Measurements from ENCODE around the gene MCTP1.

The MCTP1 gene

GRCh38 chr5:94791829-94792228, 493.1 kb downstream of the MCTP1 start:
- Mint-ChIP-seq H3K27ac (no peak overlapping the region), H3K36me3 (ENCODE audit: low read depth) (no peaks in the 10 kb centered on the region), H3K4me3 (no peak overlapping the region), H3K27me3 (ENCODE audit: low read depth) (no peaks in the 10 kb centered on the region), H3K9me3 (no peaks in the 10 kb centered on the region), H3K4me1 (no peaks in the 10 kb centered on the region)
- no peak for TF ChIP-seq CTCF (IDR thresholded peaks at IDR 0.05; ENCODE audit: unreplicated experiment in 3 of 3)

- Mint-ChIP-seq H3K4me1 (no peaks in the 10 kb centered on the region), H3K27ac (no peak overlapping the region), H3K9me3 (no peaks in the 10 kb centered on the region), H3K4me3 (no peak overlapping the region), H3K27me3 (ENCODE audit: low read depth) (no peaks in the 10 kb centered on the region), H3K36me3 (ENCODE audit: low read depth) (no peaks in the 10 kb centered on the region)
- no peak for TF ChIP-seq CTCF (IDR thresholded peaks at IDR 0.05; ENCODE audit: unreplicated experiment in 3 of 3)
Observed at GRCh38 chr5:94788527-94788926, 496.4 kb downstream of the MCTP1 start.

GRCh38 chr5:94784536-94785505, 500.1 kb downstream of the MCTP1 start:
- TF ChIP-seq CTCF (IDR thresholded peaks at IDR 0.05; ENCODE audit: unreplicated experiment in 3 of 3), result peak; percentile 39 to 59 (median 45)
- H3K36me3 Mint-ChIP-seq (ENCODE audit: low read depth), result no peaks in the 10 kb centered on the region
- H3K27me3 Mint-ChIP-seq (ENCODE audit: low read depth), result no peaks in the 10 kb centered on the region

GRCh38 chr5:94782383-94782782, 502.5 kb downstream of the MCTP1 start:
- no peak overlapping the region for H3K4me3 Mint-ChIP-seq
- no peaks in the 10 kb centered on the region for H3K27me3 Mint-ChIP-seq (ENCODE audit: low read depth)
- no peaks in the 10 kb centered on the region for H3K9me3 Mint-ChIP-seq
- peaks cover 23% of the 10 kb centered on the region for H3K4me1 Mint-ChIP-seq
- no peak for TF ChIP-seq CTCF (IDR thresholded peaks at IDR 0.05; ENCODE audit: unreplicated experiment in 3 of 3)
- H3K36me3 Mint-ChIP-seq (ENCODE audit: low read depth), result no peaks in the 10 kb centered on the region
- H3K27ac Mint-ChIP-seq, result no peak overlapping the region

More at GRCh38 chr5:94784536-94785505, 500.1 kb downstream of the MCTP1 start:
- H3K4me1 Mint-ChIP-seq, result peaks cover 4% of the 10 kb centered on the region
- no peaks in the 10 kb centered on the region for H3K9me3 Mint-ChIP-seq
- no peak overlapping the region for H3K27ac Mint-ChIP-seq
- no peak overlapping the region for H3K4me3 Mint-ChIP-seq

- peaks cover 27% of the 10 kb centered on the region for H3K4me1 Mint-ChIP-seq
- no peak for TF ChIP-seq CTCF (IDR thresholded peaks at IDR 0.05; ENCODE audit: unreplicated experiment in 3 of 3)
- no peak overlapping the region for H3K4me3 Mint-ChIP-seq
- no peaks in the 10 kb centered on the region for H3K9me3 Mint-ChIP-seq
- no peaks in the 10 kb centered on the region for H3K36me3 Mint-ChIP-seq (ENCODE audit: low read depth)
- H3K27me3 Mint-ChIP-seq (ENCODE audit: low read depth), result no peaks in the 10 kb centered on the region
- no peak overlapping the region for H3K27ac Mint-ChIP-seq
Observed at GRCh38 chr5:94779684-94780083, 505.2 kb downstream of the MCTP1 start.

- no peak overlapping the region for H3K4me3 Mint-ChIP-seq
- TF ChIP-seq CTCF (IDR thresholded peaks at IDR 0.05; ENCODE audit: unreplicated experiment in 3 of 3), result no peak
- H3K27me3 Mint-ChIP-seq (ENCODE audit: low read depth), result no peaks in the 10 kb centered on the region
- peaks cover 27% of the 10 kb centered on the region for H3K4me1 Mint-ChIP-seq
- H3K36me3 Mint-ChIP-seq (ENCODE audit: low read depth), result no peaks in the 10 kb centered on the region
- no peaks in the 10 kb centered on the region for H3K9me3 Mint-ChIP-seq
- peak overlapping the region in 1 of 3 experiments; percentile 57 for H3K27ac Mint-ChIP-seq
Observed at GRCh38 chr5:94778732-94779131, 506.2 kb downstream of the MCTP1 start.
